ENCODE results near the gene SKA1.

GRCh38 chr18:50429207-50429948 lies 54.5 kb downstream of the SKA1 start:
- TF ChIP-seq, protein P1, sequence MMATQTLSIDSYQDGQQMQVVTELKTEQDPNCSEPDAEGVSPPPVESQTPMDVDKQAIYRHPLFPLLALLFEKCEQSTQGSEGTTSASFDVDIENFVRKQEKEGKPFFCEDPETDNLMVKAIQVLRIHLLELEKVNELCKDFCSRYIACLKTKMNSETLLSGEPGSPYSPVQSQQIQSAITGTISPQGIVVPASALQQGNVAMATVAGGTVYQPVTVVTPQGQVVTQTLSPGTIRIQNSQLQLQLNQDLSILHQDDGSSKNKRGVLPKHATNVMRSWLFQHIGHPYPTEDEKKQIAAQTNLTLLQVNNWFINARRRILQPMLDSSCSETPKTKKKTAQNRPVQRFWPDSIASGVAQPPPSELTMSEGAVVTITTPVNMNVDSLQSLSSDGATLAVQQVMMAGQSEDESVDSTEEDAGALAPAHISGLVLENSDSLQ (IDR thresholded peaks at IDR 0.05): no peak
- TF ChIP-seq SP1 (IDR thresholded peaks at IDR 0.05) (no peak), NFRKB (IDR thresholded peaks at IDR 0.05) (no peak), SUZ12 (IDR thresholded peaks at IDR 0.05) (no peak), BHLHE40 (IDR thresholded peaks at IDR 0.05; ENCODE audit: borderline replicate concordance) (no peak)
